Type B pancreatic cell (in vitro differentiated cells): ENCODE results near the gene STUM. TPM values are rescaled to one million over a fixed set of nuclear protein-coding genes. Genes with fewer than 3 reads are reported as not detected.

Experiments
- DNase-seq: peaks from one replicate; pipeline ENCODE4 v3.0.0; 2021; ENCODE audit warnings: mixed read lengths; ENCODE audit not compliant: unreplicated experiment; ENCODE audit errors: extremely low spot score
- H3K27ac Mint-ChIP-seq: 2 replicates; pipeline ENCODE4 v1.8.0; 2021; ENCODE audit warnings: mild to moderate bottlenecking, mixed read lengths
- H3K27me3 Mint-ChIP-seq: 2 replicates; pipeline ENCODE4 v1.8.0; 2021; ENCODE audit warnings: mixed read lengths
- H3K36me3 Mint-ChIP-seq: 2 replicates; pipeline ENCODE4 v1.8.0; 2021; ENCODE audit warnings: mixed read lengths
- H3K4me1 Mint-ChIP-seq: one replicate; pipeline ENCODE4 v1.8.0; 2021; ENCODE audit warnings: mixed read lengths; ENCODE audit not compliant: unreplicated experiment
- H3K4me3 Mint-ChIP-seq: 2 replicates; pipeline ENCODE4 v1.8.0; 2021; ENCODE audit warnings: mild to moderate bottlenecking, mixed read lengths
- H3K9me3 Mint-ChIP-seq: 2 replicates; pipeline ENCODE4 v1.8.0; 2021; ENCODE audit warnings: mixed read lengths
- CTCF ChIP-seq: fragments of 200-600 bp; sonication (generic); conservative IDR thresholded peaks from 2 replicates; pipeline ENCODE4 v1.5.0; 2021; ENCODE audit warnings: antibody characterized with exemption, mild to moderate bottlenecking
- total RNA-seq: library from RNA; stranded (reverse); gene quantifications from 2 replicates; pipeline ENCODE4 v1.2.1, GENCODE V29; 2021; ENCODE audit warnings: low replicate concordance

The STUM gene
- total RNA-seq, 1 donor from 2014 or later, result 2.8 TPM

- TF ChIP-seq CTCF, result no peak
- DNase-seq, result no peak
- Mint-ChIP-seq H3K9me3 (no peaks in the 10 kb centered on the region), H3K4me3 (no peak overlapping the region), H3K27me3 (no peaks in the 10 kb centered on the region), H3K36me3 (peaks cover 4% of the 10 kb centered on the region), H3K4me1 (peaks cover 15% of the 10 kb centered on the region), H3K27ac (no peak overlapping the region)
Observed at GRCh38 chr1:226643177-226643576, 94.6 kb downstream of the STUM start.

- no peak overlapping the region for H3K27ac Mint-ChIP-seq
- H3K36me3 Mint-ChIP-seq, result peaks cover 4% of the 10 kb centered on the region
- H3K4me3 Mint-ChIP-seq, result no peak overlapping the region
- H3K27me3 Mint-ChIP-seq, result no peaks in the 10 kb centered on the region
- no peak for TF ChIP-seq CTCF
- no peaks in the 10 kb centered on the region for H3K9me3 Mint-ChIP-seq
- H3K4me1 Mint-ChIP-seq, result peaks cover 15% of the 10 kb centered on the region
- no peak for DNase-seq
Observed at GRCh38 chr1:226643611-226644540, 95.3 kb downstream of the STUM start.

GRCh38 chr1:226644541-226645176, 96.1 kb downstream of the STUM start:
- no peak for TF ChIP-seq CTCF
- Mint-ChIP-seq H3K4me1 (peaks cover 19% of the 10 kb centered on the region), H3K36me3 (peaks cover 7% of the 10 kb centered on the region), H3K27me3 (no peaks in the 10 kb centered on the region), H3K4me3 (no peak overlapping the region), H3K27ac (no peak overlapping the region), H3K9me3 (no peaks in the 10 kb centered on the region)
- no peak for DNase-seq

GRCh38 chr1:226645279-226645976, 96.9 kb downstream of the STUM start:
- Mint-ChIP-seq H3K4me1 (peaks cover 21% of the 10 kb centered on the region), H3K4me3 (peak overlapping the region; percentile 6), H3K27me3 (no peaks in the 10 kb centered on the region), H3K9me3 (no peaks in the 10 kb centered on the region), H3K36me3 (peaks cover 5% of the 10 kb centered on the region), H3K27ac (peak overlapping the region; percentile 60)
- no peak for DNase-seq
- no peak for TF ChIP-seq CTCF

GRCh38 chr1:226646026-226646869, 97.7 kb downstream of the STUM start:
- no peaks in the 10 kb centered on the region for H3K9me3 Mint-ChIP-seq
- H3K27me3 Mint-ChIP-seq, result no peaks in the 10 kb centered on the region
- peak overlapping the region; percentile 6 for H3K4me3 Mint-ChIP-seq
- DNase-seq, result no peak
- H3K27ac Mint-ChIP-seq, result peak overlapping the region; percentile 60
- H3K4me1 Mint-ChIP-seq, result peaks cover 20% of the 10 kb centered on the region
- no peak for TF ChIP-seq CTCF
- H3K36me3 Mint-ChIP-seq, result peaks cover 3% of the 10 kb centered on the region
